ENCODE data around the gene TYW5.

- TF ChIP-seq CTCF (IDR thresholded peaks at IDR 0.05) = no peak
- TF ChIP-seq ZFX (IDR thresholded peaks at IDR 0.05; ENCODE audit: borderline replicate concordance) = no peak
Observed at GRCh38 chr2:199989822-199990221, 34.5 kb upstream of the TYW5 start.
